GM18868 (cell line): ENCODE measurements around the gene SLC18B1.
"Not testable (repeated sequence)": the region's sequence is repeated elsewhere in the genome, so short reads cannot be mapped to it uniquely, and the experiment has no call there.

Source experiments
- ATAC-seq: cut with Tn5 transposase; IDR thresholded peaks from one replicate; pipeline ENCODE4 v1.9.1; 2021; ENCODE audit warnings: mild to moderate bottlenecking, moderate library complexity; ENCODE audit not compliant: unreplicated experiment

SLC18B1 gene

GRCh38 chr6:132800656-132801055, 2.2 kb upstream of the SLC18B1 start:
- no peak for ATAC-seq

- ATAC-seq: peak; percentile 83
Observed at GRCh38 chr6:132798869-132799538, 567 bp upstream of the SLC18B1 start.

GRCh38 chr6:132795461-132795860, 3.0 kb downstream of the SLC18B1 start:
- no peak for ATAC-seq

DNA sequence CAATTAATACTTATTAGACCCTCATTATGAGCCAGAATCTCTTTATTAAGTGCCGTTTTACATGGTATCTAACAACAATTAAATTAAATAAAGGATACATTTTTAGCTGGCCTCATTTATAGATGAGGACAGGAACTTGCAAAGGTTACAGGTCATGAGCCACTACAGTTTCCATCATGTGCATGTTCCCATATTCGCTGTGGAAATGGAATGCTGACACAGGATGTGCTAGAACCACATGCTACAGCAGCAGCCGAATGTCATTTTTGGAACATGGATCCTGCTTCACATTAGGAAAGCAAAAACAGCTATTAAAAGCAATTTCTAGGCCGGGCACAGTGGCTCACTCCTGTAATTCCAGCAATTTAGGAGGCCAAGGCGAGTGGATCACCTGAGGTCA, 5.9 kb downstream of the SLC18B1 start:
- no peak for ATAC-seq

DNA sequence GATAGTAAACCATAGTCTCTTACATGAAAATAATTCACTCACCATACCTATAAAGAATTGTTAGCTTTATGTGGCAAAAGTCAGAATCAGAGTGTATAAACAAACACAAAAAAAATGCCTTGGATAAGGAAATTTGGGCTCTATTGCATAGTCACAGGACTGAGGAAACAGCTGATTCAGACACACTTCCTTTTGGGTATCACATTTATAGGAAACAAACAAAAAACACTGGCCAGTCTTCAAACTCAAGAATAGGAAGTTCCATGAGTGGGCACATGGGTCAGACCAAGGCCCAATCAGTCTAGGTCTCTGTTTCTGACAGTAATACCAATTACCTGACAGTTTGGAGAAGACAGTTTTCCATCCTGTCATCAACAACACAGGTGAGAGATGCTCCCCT, 8.0 kb downstream of the SLC18B1 start:
- ATAC-seq: no peak

GRCh38 chr6:132789396-132789776, 9.1 kb downstream of the SLC18B1 start:
- ATAC-seq: no peak

DNA sequence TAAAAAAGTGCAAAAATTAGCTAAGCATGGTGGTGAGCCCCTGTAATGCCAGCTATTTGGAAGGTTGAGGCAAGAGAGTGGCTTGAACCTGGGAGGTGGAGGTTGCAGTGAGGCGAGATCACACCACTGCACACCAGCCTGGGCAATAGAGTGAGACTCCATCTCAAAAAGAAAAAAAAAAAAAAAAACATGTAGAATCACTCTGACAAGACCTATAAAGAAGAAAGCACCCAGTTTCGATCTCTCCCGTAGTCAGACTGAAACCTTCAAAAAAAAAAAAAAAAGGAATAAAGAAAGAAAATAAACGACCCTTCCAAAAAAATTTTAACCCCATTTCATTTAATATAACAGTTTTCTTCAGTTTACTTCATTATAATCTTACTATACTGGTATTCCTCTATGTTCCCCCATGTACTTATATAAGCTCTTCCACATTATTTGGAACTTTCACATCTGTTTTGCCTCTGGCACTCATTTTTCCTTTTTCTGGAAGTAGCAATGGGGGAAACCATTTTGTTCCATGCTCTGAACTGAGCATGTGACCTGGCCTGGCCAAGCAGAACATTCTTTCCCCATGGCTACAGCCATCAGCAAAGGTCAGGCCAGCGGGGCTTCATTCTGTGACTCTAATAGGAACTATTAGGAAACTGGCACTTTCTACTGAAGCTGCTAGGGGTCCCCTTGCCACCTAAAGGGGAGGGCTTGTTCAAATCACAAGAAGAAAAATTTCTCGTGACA, 9.6 kb downstream of the SLC18B1 start:
- ATAC-seq: peak; percentile 50

DNA sequence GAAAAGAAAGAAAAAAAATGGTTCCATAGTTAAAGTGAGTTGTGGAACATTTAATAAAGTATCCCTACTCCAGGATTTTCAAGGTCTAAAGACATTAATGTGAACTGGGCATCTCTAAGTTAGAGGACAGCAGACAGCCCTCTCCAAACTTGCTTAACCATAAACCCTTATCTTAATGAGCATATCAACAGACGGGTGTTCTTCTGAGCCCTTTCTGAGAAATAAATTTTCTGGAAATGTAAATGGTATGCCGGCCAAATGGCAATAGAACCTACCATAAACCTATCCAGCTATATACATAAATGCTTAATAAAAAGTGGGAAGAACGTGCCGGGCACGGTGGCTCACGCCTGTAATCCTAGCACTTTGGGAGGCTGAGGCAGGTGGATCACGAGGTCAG, 12.5 kb downstream of the SLC18B1 start:
- no peak for ATAC-seq

DNA sequence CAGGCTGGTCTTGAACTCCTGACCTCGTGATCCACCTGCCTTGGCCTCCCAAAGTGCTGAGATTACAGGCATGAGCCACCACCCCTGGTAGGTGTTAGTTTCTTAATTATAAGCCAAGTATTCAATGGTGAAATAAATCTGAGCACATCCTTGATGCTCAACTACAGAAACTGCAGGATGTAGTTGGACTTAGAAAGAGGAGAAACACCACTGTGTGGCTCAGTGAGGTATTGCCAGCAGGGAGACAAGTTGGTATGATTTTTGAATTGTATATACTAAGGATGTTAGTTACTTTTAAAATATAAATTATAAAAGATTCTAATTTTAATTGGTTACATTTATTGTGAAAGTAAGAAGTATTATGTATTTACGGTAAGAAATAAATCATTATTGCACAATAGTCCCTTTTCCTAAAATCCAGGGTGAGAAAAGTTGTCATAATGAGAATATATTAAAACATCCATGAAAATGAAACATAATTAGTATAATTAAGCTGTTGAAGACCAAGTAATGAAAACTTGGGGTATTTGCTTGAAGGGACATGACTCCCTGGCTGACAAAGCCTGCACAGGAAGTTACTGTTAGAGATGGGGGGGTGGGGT, 17.6 kb downstream of the SLC18B1 start:
- peak; percentile 55 for ATAC-seq

DNA sequence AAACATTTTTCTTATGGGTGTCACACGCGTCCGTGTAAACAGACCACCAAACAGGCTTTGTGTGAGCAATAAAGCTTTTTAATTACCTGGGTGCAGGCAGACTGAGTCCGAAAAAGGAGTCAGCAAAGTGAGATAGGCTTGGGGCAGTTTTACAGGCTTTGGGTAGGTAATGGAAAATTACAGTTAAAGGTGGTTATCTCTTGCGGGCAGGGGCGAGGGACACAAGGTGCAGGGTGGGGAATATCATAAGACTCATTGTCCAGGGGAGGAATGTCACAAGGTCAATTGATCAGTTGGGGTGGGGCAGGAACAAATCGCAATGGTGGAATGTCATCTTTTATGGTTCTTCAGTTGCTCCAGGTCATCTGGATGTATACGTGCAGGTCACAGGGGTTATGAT, 20.6 kb downstream of the SLC18B1 start:
- ATAC-seq: not testable (repeated sequence)

DNA sequence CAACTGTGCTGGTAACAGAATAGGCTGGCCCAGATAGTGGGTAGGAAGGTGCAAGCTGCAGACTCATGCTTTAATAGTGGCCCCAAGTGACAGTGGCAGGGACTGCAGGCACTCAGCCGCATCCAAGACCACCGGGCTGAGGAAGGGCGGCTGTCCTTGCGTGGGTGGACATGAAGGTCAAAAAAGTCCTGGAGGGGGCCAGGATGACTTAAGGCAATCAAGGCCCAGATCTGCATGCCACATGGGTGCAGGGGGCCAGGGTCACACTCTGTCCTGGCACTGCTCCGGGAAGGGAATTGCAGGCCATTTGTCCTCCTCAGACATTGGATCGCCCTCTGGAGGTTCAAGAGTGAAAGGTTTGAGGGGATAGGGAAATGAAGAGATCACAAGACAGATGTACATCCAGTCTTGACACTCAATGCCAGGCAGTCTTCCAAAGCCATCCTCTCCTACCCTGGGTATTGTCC, 30.4 kb downstream of the SLC18B1 start:
- ATAC-seq: peak; percentile 88

DNA sequence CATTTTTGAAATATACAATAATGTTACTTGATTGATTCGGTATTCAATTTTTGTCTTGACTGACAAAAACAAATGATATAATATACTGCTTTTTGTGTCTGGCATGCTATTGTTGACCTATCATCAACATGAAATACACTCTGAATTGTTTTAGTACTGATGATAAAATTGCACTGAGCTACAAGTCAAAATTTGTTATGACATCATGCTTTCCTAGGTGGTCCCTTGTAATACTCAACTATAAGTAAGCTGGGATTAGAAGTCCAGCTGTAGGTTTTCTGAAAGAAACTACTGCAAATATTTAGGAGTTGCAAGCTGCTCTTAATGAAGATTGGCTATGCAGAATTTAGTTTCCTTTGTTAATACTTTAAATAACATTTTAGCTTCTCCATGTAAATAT, 32.9 kb downstream of the SLC18B1 start:
- ATAC-seq: no peak

- ATAC-seq: no peak
Observed at GRCh38 chr6:132764370-132764769, 34.1 kb downstream of the SLC18B1 start.

GRCh38 chr6:132763269-132763668, 35.2 kb downstream of the SLC18B1 start:
- ATAC-seq: peak; percentile 90

DNA sequence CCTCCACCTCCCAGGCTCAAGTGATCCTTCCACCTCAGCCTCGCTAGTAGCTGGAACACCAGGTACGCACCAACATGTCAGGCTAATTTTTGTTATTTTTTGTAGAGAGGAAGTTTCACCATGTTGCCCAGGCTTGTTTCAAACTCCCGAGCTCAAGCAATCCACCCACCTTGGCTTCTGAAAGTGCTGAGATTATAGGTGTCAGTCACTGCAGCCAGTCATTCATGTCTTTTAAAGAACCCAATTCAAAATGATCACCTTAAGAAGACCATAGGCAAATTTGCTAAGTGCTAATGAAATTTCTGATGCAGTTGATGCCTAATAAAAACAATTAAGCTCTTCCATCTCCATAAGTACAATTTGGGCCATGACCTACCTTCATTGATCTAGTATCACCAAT, 38.2 kb downstream of the SLC18B1 start:
- ATAC-seq: peak; percentile 33

DNA sequence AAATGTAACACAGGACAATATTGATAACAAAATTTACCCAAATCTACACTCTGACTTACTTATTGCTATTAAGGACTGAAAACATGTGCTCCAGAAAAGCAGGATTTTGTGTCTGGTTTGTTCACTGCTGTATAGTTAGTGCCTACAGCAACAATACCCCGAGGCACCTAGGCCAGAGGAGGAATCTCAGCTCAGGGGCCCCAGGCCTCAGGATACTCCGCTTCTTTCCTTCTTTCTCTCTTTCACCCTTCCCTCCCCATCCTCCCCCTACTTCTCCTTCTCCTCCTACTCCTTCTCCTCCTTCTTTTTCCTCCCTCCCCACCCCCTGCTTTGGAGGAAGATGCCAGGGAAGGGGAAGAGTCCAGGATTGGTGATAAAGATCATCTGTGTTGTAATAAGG, 39.7 kb downstream of the SLC18B1 start:
- ATAC-seq: no peak

GRCh38 chr6:132752255-132752654, 46.2 kb downstream of the SLC18B1 start:
- no peak for ATAC-seq

GRCh38 chr6:132751828-132752227, 46.6 kb downstream of the SLC18B1 start:
- ATAC-seq: no peak

GRCh38 chr6:132751306-132751705, 47.1 kb downstream of the SLC18B1 start:
- ATAC-seq: peak; percentile 56

GRCh38 chr6:132750455-132751248, 47.8 kb downstream of the SLC18B1 start:
- ATAC-seq: peak; percentile 89

DNA sequence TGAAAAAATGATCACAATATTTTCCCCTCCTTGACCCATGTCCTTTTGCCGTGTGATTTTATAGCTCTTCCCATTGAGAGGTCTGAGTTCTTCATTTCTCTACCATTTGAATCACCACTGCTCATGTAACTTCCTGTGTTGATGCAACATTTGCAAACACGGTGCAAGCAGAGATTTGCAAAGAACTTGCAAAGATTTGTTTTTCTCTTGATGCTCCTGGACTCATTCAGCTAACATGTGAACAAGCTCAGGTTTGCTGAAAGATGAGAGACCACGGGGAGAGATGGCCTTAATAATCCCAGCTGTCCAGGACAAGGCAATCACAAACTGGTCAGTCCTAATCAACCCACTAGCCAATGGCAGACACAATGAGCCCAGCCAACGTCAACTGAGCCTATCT, 49.3 kb downstream of the SLC18B1 start:
- no peak for ATAC-seq
